H1 (cell line): ENCODE data around the gene KMT5B. TPM values are rescaled to one million over a fixed set of nuclear protein-coding genes. Genes with fewer than 3 reads are reported as not detected.
A peak's percentile ranks its signal among the peaks of the same experiment; 100 is the strongest.

Source experiments
- CTCF ChIA-PET: fragments of 300-600 bp; sonication (Branson Sonifier 250); formaldehyde crosslinking; loops from one replicate; lab custom pipeline; 2021; ENCODE audit not compliant: partially characterized antibody; lab: Charles Lee
- POLR2A ChIA-PET: fragments of 300-600 bp; sonication (Branson Sonifier 250); formaldehyde crosslinking; loops from one replicate; lab custom pipeline; 2021; ENCODE audit warnings: inconsistent platforms; ENCODE audit not compliant: partially characterized antibody; lab: Charles Lee
- DNase-seq, 2 experiments: peaks; one replicate each; pipeline versions ENCODE4 v3.0.0 to v3.0.0-alpha.2; 2010 to 2022; ENCODE audit warnings: low spot score in 2 of 2, low read depth in 1 of 2, mixed read lengths in 1 of 2
- FAIRE-seq: peaks from 2 replicates; lab custom pipeline; 2011; peaks lifted over from hg19 to GRCh38; lab: Jason Lieb, UNC
- H2AFZ ChIP-seq: 2 replicates; pipeline ENCODE4 v1.8.1; 2012; ENCODE audit warnings: low read length, inconsistent platforms
- H2AK5ac ChIP-seq: 2 replicates; pipeline ENCODE4 v1.6.1; 2013; ENCODE audit warnings: low read depth, low read length
- H2BK120ac ChIP-seq: replicated peaks from 2 replicates; pipeline ENCODE3; 2013; ENCODE audit warnings: low read depth, low read length, inconsistent platforms
- H2BK12ac ChIP-seq: 2 replicates; pipeline ENCODE4 v1.6.1; 2013; ENCODE audit warnings: low read depth, low read length
- H2BK15ac ChIP-seq: 2 replicates; pipeline ENCODE4 v1.6.1; 2013; ENCODE audit warnings: low read length
- H2BK20ac ChIP-seq: 2 replicates; pipeline ENCODE4 v1.6.1; 2013; ENCODE audit warnings: low read length
- H2BK5ac ChIP-seq: 2 replicates; pipeline ENCODE4 v1.6.1; 2013; ENCODE audit warnings: low read depth, low read length
- H3K14ac ChIP-seq: 2 replicates; pipeline ENCODE4 v1.6.1; 2013; ENCODE audit warnings: inconsistent platforms; ENCODE audit not compliant: insufficient read length
- H3K18ac ChIP-seq: 2 replicates; pipeline ENCODE4 v1.6.1; 2013; ENCODE audit warnings: low read length; ENCODE audit errors: extremely low read depth
- H3K23ac ChIP-seq: 2 replicates; pipeline ENCODE4 v1.6.1; 2013; ENCODE audit warnings: inconsistent platforms; ENCODE audit not compliant: insufficient read length
- H3K23me2 ChIP-seq: 2 replicates; pipeline ENCODE4 v1.6.1; 2013; ENCODE audit warnings: low read depth, low read length
- H3K27ac ChIP-seq: 2 replicates; pipeline ENCODE4 v1.6.1; 2011; ENCODE audit warnings: low read depth, low read length, inconsistent platforms
- H3K27me3 ChIP-seq, 4 experiments: replicated peaks in 1 of 4; 1 replicate in 1 of 4; 2 replicates in 3 of 4; pipeline versions ENCODE4 v1.6.1 to v1.8.1; 2011 to 2013; ENCODE audit warnings: low read length in 3 of 4, mild to moderate bottlenecking in 3 of 4, inconsistent platforms in 2 of 4, mixed read lengths in 2 of 4, moderate library complexity in 1 of 4; ENCODE audit not compliant: control insufficient read depth in 3 of 4, insufficient read depth in 3 of 4; ENCODE audit errors: extremely low read depth in 1 of 4
- H3K36me3 ChIP-seq, 4 experiments: 2 replicates each; pipeline versions ENCODE4 v1.6.1 to v1.8.1; 2011 to 2013; ENCODE audit warnings: mild to moderate bottlenecking in 4 of 4, low read length in 3 of 4, moderate library complexity in 2 of 4, control low read depth in 1 of 4, inconsistent platforms in 1 of 4; ENCODE audit not compliant: insufficient read depth in 4 of 4, control insufficient read depth in 2 of 4
- H3K4ac ChIP-seq: replicated peaks from 2 replicates; pipeline ENCODE3; 2013; ENCODE audit warnings: low read length, low read depth, mixed read lengths, inconsistent platforms; ENCODE audit not compliant: insufficient read length
- H3K4me1 ChIP-seq, 4 experiments: replicated peaks in 1 of 4; 1 replicate in 1 of 4; 2 replicates in 3 of 4; pipeline versions ENCODE4 v1.6.1 to v1.8.1; 2011 to 2013; ENCODE audit warnings: low read length in 3 of 4, inconsistent platforms in 2 of 4, mixed read lengths in 1 of 4; ENCODE audit not compliant: insufficient read depth in 4 of 4, control insufficient read depth in 3 of 4
- H3K4me2 ChIP-seq, 2 experiments: 2 replicates each; pipeline versions ENCODE4 v1.6.1 to v1.8.1; 2011 to 2013; ENCODE audit warnings: low read depth in 2 of 2, low read length in 2 of 2, control low read depth in 1 of 2, inconsistent platforms in 1 of 2, mild to moderate bottlenecking in 1 of 2; ENCODE audit not compliant: insufficient read depth in 1 of 2
- H3K4me3 ChIP-seq, 4 experiments: fragments of 200-600, 300-600 bp in 1 of 4; sonication (generic), shearing (Covaris generic), sonication (Bioruptor Twin) in 1 of 4; 2 replicates each; pipeline versions ENCODE4 v1.5.1 to v1.8.1; 2011 to 2016; ENCODE audit warnings: low read length in 4 of 4, low read depth in 3 of 4, control low read depth in 2 of 4, inconsistent platforms in 2 of 4, mild to moderate bottlenecking in 2 of 4, mixed read lengths in 1 of 4, moderate library complexity in 1 of 4; ENCODE audit not compliant: insufficient read depth in 2 of 4; ENCODE audit errors: extremely low read depth in 1 of 4
- H3K56ac ChIP-seq: replicated peaks from 2 replicates; pipeline ENCODE3; 2013; ENCODE audit warnings: low read depth, mild to moderate bottlenecking, mixed read lengths, low read length, inconsistent platforms; ENCODE audit not compliant: insufficient read length
- H3K79me1 ChIP-seq: 2 replicates; pipeline ENCODE4 v1.6.1; 2013; ENCODE audit warnings: low read depth, low read length, control low read depth
- H3K79me2 ChIP-seq, 2 experiments: 2 replicates each; pipeline versions ENCODE4 v1.6.1 to v1.8.1; 2012 to 2013; ENCODE audit warnings: low read length in 2 of 2, mild to moderate bottlenecking in 2 of 2, inconsistent platforms in 1 of 2; ENCODE audit not compliant: insufficient read depth in 2 of 2, control insufficient read depth in 1 of 2
- H3K9ac ChIP-seq, 4 experiments: replicated peaks in 1 of 4; 1 replicate in 1 of 4; 2 replicates in 3 of 4; pipeline versions ENCODE4 v1.6.1 to v1.8.1; 2011 to 2013; ENCODE audit warnings: low read depth in 3 of 4, low read length in 3 of 4, control low read depth in 2 of 4, mild to moderate bottlenecking in 2 of 4, moderate library complexity in 2 of 4, inconsistent platforms in 1 of 4; ENCODE audit errors: extremely low read depth in 1 of 4
- H3K9me3 ChIP-seq, 2 experiments: 2 replicates each; pipeline versions ENCODE4 v1.6.1 to v1.8.1; 2012 to 2013; ENCODE audit warnings: mild to moderate bottlenecking in 2 of 2, moderate library complexity in 2 of 2, control low read depth in 1 of 2, inconsistent platforms in 1 of 2, low read depth in 1 of 2, low read length in 1 of 2, mixed read lengths in 1 of 2; ENCODE audit not compliant: insufficient read depth in 2 of 2
- H4K20me1 ChIP-seq, 2 experiments: replicated peaks in 1 of 2; 2 replicates each; pipeline versions ENCODE3 to v1.8.1; 2011 to 2013; ENCODE audit warnings: inconsistent platforms in 2 of 2, low read length in 2 of 2, mild to moderate bottlenecking in 1 of 2; ENCODE audit not compliant: insufficient read depth in 2 of 2, control insufficient read depth in 1 of 2
- H4K5ac ChIP-seq: 2 replicates; pipeline ENCODE4 v1.6.1; 2013; ENCODE audit warnings: low read length, low read depth, mixed read lengths, inconsistent platforms; ENCODE audit not compliant: insufficient read length
- H4K8ac ChIP-seq: 2 replicates; pipeline ENCODE4 v1.8.0; 2013; ENCODE audit warnings: mild to moderate bottlenecking, moderate library complexity, low read length, inconsistent platforms; ENCODE audit not compliant: insufficient read depth; ENCODE audit errors: extremely low read depth
- H4K91ac ChIP-seq: replicated peaks from 2 replicates; pipeline ENCODE3; 2013; ENCODE audit warnings: low read length, mixed read lengths, inconsistent platforms; ENCODE audit not compliant: insufficient read length
- CEBPB ChIP-seq: IDR thresholded peaks from 2 replicates; pipeline ENCODE4 v1.6.1; 2012; ENCODE audit warnings: low read depth, low read length
- HDAC6 ChIP-seq: IDR thresholded peaks from one replicate; pipeline ENCODE4 v1.7.1; 2012; ENCODE audit warnings: low read depth, mild to moderate bottlenecking, inconsistent platforms, low read length, moderate library complexity
- KDM5A ChIP-seq: fragments of 200-600 bp; IDR thresholded peaks from 2 replicates; pipeline ENCODE4 v1.7.1; 2012; ENCODE audit warnings: mild to moderate bottlenecking, low read length, inconsistent platforms, mixed read lengths
- POLR2AphosphoS5 ChIP-seq: IDR thresholded peaks from 2 replicates; pipeline ENCODE4 v1.6.1; 2011; ENCODE audit warnings: low read depth, low read length
- RAD21 ChIP-seq, 2 experiments: IDR thresholded peaks in 1 of 2; conservative IDR thresholded peaks in 1 of 2; 2 replicates each; pipeline ENCODE4 v1.6.1; 2011; ENCODE audit warnings: low read depth in 2 of 2, low read length in 2 of 2, improper control_type of control experiment in 1 of 2, inconsistent platforms in 1 of 2, mild to moderate bottlenecking in 1 of 2, moderate library complexity in 1 of 2
- RFX5 ChIP-seq: IDR thresholded peaks from 2 replicates; pipeline ENCODE4 v1.6.1; 2011; ENCODE audit warnings: low read depth, low read length, improper control_type of control experiment, borderline replicate concordance
- TAF7 ChIP-seq: optimal IDR thresholded peaks from 2 replicates; pipeline ENCODE3; 2011; ENCODE audit warnings: low read depth, mild to moderate bottlenecking, inconsistent platforms, low read length, moderate library complexity, borderline replicate concordance
- TBP ChIP-seq: IDR thresholded peaks from 2 replicates; pipeline ENCODE4 v1.6.1; 2011; ENCODE audit warnings: low read depth, low read length, improper control_type of control experiment
- WGBS, 2 experiments: shearing (Covaris generic) in 1 of 2; methylation state at CpG; one replicate each; pipeline versions ENCODE4 v1.1.6 to v1.1.7; 2013 to 2015; ENCODE audit warnings: low lambda C conversion rate in 2 of 2, mixed read lengths in 2 of 2, inconsistent platforms in 1 of 2, low coverage in 1 of 2, missing lambda C conversion rate in 1 of 2; ENCODE audit not compliant: insufficient replicate concordance in 2 of 2, insufficient coverage in 1 of 2, insufficient read length in 1 of 2; ENCODE audit errors: extremely low coverage in 1 of 2, missing lambda C conversion rate in 1 of 2; 5-methylcytosine and 5-hydroxymethylcytosine counted together
- polyA plus RNA-seq, 7 experiments: library from polyadenylated mRNA; depleted of rRNA in 3 of 7; stranded (reverse) in 5 of 7; unstranded in 2 of 7; fragments of >200 nt in 5 of 7; fragments of 200-250 nt in 2 of 7; gene quantifications; 1 replicate in 5 of 7; 2 replicates in 1 of 7; 4 replicates in 1 of 7; pipeline versions ENCODE4 v1.2.1 to v1.2.3, GENCODE V29; 2011 to 2013; ENCODE audit warnings: missing spikeins in 2 of 7, mixed read lengths in 2 of 7
- total RNA-seq: library from RNA; stranded (reverse); fragmentation: NEBNext Ultra II Directional; extraction: Animal tissue kit (Norgen Biotek cat#: 25700); gene quantifications from 2 replicates; pipeline ENCODE4 v1.2.1, GENCODE V29; 2021
- TF ChIP-seq, protein P1 (sequence below): IDR thresholded peaks from 2 replicates; pipeline ENCODE4 v1.6.1; 2012; ENCODE audit warnings: inconsistent platforms
- TF ChIP-seq, protein P2 (sequence below), 3 experiments: IDR thresholded peaks; 1 replicate in 2 of 3; 2 replicates in 1 of 3; pipeline versions ENCODE4 v1.5.1 to v1.6.1; 2011; ENCODE audit warnings: low read length in 3 of 3, mild to moderate bottlenecking in 3 of 3, inconsistent platforms in 2 of 3, low read depth in 1 of 3, moderate library complexity in 1 of 3; ENCODE audit not compliant: insufficient read depth in 1 of 3; ENCODE audit errors: control extremely low read depth in 1 of 3

KMT5B gene
- total and polyA plus RNA-seq, 2 of the 8 experiments (the other 6 are each of a cell fraction or from before 2014, with no cell fraction given), result 11.0 to 40.8 TPM

DNA sequence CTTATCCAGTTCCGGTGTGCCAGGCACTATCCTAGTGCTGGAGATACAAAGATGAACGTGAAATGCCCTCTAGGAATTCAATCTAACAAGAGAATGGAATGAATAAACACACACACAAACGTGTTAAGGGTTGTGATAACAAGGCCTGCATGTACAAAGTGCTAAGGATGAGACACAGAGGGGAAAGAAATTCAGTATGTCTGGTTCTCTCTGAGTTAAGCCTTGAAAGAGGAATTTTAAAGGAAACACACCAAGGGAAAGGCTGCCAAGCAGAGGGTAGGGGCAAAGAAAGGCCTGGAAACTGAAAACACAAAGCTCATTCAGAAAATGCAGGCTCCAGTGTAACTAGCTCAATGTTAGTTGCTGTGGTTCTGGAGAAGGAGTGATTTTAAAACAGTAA lies 96.1 kb downstream of the KMT5B start:
- POLR2A ChIA-PET, result interaction anchor here (0.6 to 7.1 kb wide), 15 partner anchors 10 to 199 kb away, joined by 3 to 52 read pairs (median 6); no protein-coding TSS in a partner anchor
- Histone ChIP-seq H3K4ac (no peak overlapping the region), H4K8ac (no peak overlapping the region), H2AK5ac (no peak overlapping the region), H3K9me3 (no peaks in the 10 kb centered on the region), H2BK5ac (no peak overlapping the region), H3K36me3 (peaks cover 0 to 11% (median under 1%) of the 10 kb centered on the region in 4 experiments; a peak in 2 of 8 replicates), H3K4me3 (no peak overlapping the region), H3K79me2 (peaks cover 56 to 85% of the 10 kb centered on the region in 2 experiments), H3K18ac (no peak overlapping the region), H3K23ac (no peak overlapping the region), H4K20me1 (peaks cover 24 to 26% of the 10 kb centered on the region in 2 experiments), H2AFZ (no peak overlapping the region), H3K23me2 (no peaks in the 10 kb centered on the region; the same call in 1 of the 2 replicates), H3K14ac (no peak overlapping the region), H2BK120ac (no peak overlapping the region), H3K27me3 (no peaks in the 10 kb centered on the region), H2BK20ac (no peak overlapping the region), H3K27ac (0 out of 2 replicates have a peak overlapping the region, but pooled peaks have one; percentile 45), H3K4me2 (peak overlapping the region in 1 of 2 experiments; percentile 60; a peak in 1 of 4 replicates), H2BK15ac (no peak overlapping the region), H2BK12ac (no peak overlapping the region; the same call in 1 of the 2 replicates), H3K9ac (no peak overlapping the region), H3K79me1 (no peaks in the 10 kb centered on the region; the same call in 1 of the 2 replicates), H4K91ac (no peak overlapping the region), H3K56ac (no peak overlapping the region), H4K5ac (no peak overlapping the region), H3K4me1 (peaks cover 2 to 14% (median 8%) of the 10 kb centered on the region in 4 experiments)
- no peak for FAIRE-seq
- CTCF ChIA-PET, result interaction anchor here (0.7 to 1.8 kb wide), 5 partner anchors 11 to 411 kb away, joined by 3 to 10 read pairs (median 4); no protein-coding TSS in a partner anchor
- WGBS, 2 experiments, result 80% methylated on average over 3 of the region's 3 CpGs; no CpG with 5 or more reads in 1 of the 2 experiments
- no peak for DNase-seq
- TF ChIP-seq RAD21 (IDR thresholded peaks at IDR 0.05 in 1 of 2, conservative IDR thresholded peaks at IDR 0.05 in 1 of 2; ENCODE audit: low read depth in 2 of 2, low read length in 2 of 2) (no peak), HDAC6 (no peak), POLR2AphosphoS5 (no peak), TAF7 (no peak), RFX5 (no peak), CEBPB (no peak), TBP (no peak), KDM5A (no peak)
- TF ChIP-seq, protein P1, sequence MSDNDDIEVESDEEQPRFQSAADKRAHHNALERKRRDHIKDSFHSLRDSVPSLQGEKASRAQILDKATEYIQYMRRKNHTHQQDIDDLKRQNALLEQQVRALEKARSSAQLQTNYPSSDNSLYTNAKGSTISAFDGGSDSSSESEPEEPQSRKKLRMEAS, result no peak
- TF ChIP-seq, protein P2, sequence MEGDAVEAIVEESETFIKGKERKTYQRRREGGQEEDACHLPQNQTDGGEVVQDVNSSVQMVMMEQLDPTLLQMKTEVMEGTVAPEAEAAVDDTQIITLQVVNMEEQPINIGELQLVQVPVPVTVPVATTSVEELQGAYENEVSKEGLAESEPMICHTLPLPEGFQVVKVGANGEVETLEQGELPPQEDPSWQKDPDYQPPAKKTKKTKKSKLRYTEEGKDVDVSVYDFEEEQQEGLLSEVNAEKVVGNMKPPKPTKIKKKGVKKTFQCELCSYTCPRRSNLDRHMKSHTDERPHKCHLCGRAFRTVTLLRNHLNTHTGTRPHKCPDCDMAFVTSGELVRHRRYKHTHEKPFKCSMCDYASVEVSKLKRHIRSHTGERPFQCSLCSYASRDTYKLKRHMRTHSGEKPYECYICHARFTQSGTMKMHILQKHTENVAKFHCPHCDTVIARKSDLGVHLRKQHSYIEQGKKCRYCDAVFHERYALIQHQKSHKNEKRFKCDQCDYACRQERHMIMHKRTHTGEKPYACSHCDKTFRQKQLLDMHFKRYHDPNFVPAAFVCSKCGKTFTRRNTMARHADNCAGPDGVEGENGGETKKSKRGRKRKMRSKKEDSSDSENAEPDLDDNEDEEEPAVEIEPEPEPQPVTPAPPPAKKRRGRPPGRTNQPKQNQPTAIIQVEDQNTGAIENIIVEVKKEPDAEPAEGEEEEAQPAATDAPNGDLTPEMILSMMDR (IDR thresholded peaks at IDR 0.05; ENCODE audit: control extremely low read depth in 1 of 3, insufficient read depth in 1 of 3, low read depth in 1 of 3, low read length in 3 of 3), result no peak
